Caco-2 (cell line): Measurements from ENCODE around the gene SIAH3. TPM values are rescaled to one million over a fixed set of nuclear protein-coding genes. Genes with fewer than 3 reads are reported as not detected.

Experiments
- BruUV-seq: library from RNA; stranded (reverse); fragments of 400-500 nt; replicated peaks from 2 replicates; lab custom pipeline; 2021; lab: Mats Ljungman, UMichigan
- CTCF ChIA-PET: fragments of 300-600 bp; sonication (Branson Sonifier 250); formaldehyde crosslinking; loops from one replicate; lab custom pipeline; 2022; ENCODE audit warnings: antibody characterized with exemption; lab: Charles Lee
- POLR2A ChIA-PET: fragments of 300-600 bp; sonication (Branson Sonifier 250); formaldehyde crosslinking; loops from one replicate; lab custom pipeline; 2022; ENCODE audit warnings: antibody characterized with exemption; lab: Charles Lee
- DNase-seq, 2 experiments: peaks; one replicate each; pipeline versions ENCODE4 v3.0.0 to v3.0.0-alpha.2; 2020 to 2022
- H3K27me3 ChIP-seq: replicated peaks from 2 replicates; pipeline ENCODE4 v1.6.0; 2011; ENCODE audit warnings: low read length; ENCODE audit not compliant: control insufficient read depth, insufficient read depth
- H3K36me3 ChIP-seq: 2 replicates; pipeline ENCODE4 v1.5.1; 2011; ENCODE audit warnings: low read length; ENCODE audit not compliant: control insufficient read depth, insufficient read depth
- H3K4me1 ChIP-seq: fragments of 250-450 bp; sonication (Bioruptor Pico); 2 replicates; pipeline ENCODE4 v1.5.1; 2020; ENCODE audit warnings: mild to moderate bottlenecking
- H3K4me3 ChIP-seq: 2 replicates; pipeline ENCODE4 v1.5.1; 2011; ENCODE audit warnings: low read depth, mild to moderate bottlenecking, control low read depth, low read length
- H3K9me3 ChIP-seq: fragments of 250-450 bp; sonication (Bioruptor Pico); 2 replicates; pipeline ENCODE4 v1.5.1; 2020; ENCODE audit warnings: mild to moderate bottlenecking, moderate library complexity
- H3K27ac Mint-ChIP-seq: one replicate; pipeline ENCODE4 v1.8.0; 2022; ENCODE audit warnings: mixed read lengths; ENCODE audit not compliant: unreplicated experiment
- H3K27me3 Mint-ChIP-seq: one replicate; pipeline ENCODE4 v1.8.0; 2022; ENCODE audit warnings: mixed read lengths; ENCODE audit not compliant: insufficient read depth, unreplicated experiment
- H3K36me3 Mint-ChIP-seq: one replicate; pipeline ENCODE4 v1.8.0; 2022; ENCODE audit warnings: mild to moderate bottlenecking, mixed read lengths; ENCODE audit not compliant: insufficient read depth, unreplicated experiment
- H3K4me1 Mint-ChIP-seq: one replicate; pipeline ENCODE4 v1.8.0; 2022; ENCODE audit warnings: low read depth, mixed read lengths; ENCODE audit not compliant: unreplicated experiment
- H3K4me3 Mint-ChIP-seq: one replicate; pipeline ENCODE4 v1.8.0; 2022; ENCODE audit warnings: mild to moderate bottlenecking, moderate library complexity, mixed read lengths; ENCODE audit not compliant: unreplicated experiment
- H3K9me3 Mint-ChIP-seq: one replicate; pipeline ENCODE4 v1.8.0; 2022; ENCODE audit warnings: mixed read lengths; ENCODE audit not compliant: unreplicated experiment
- intact Hi-C: fragments of 100-400 bp; cut with micrococcal nuclease; formaldehyde crosslinking; loops from one replicate; pipeline ENCODE4 v1.10.0; 2022; ENCODE audit not compliant: unreplicated experiment
- total RNA-seq: library from RNA; stranded (reverse); gene quantifications from 2 replicates; pipeline ENCODE4 v1.2.3, GENCODE V29; 2022
- TF ChIP-seq, protein P1 (sequence below), 2 experiments: fragments of 200-600 bp in 1 of 2; IDR thresholded peaks; 1 replicate in 1 of 2; 2 replicates in 1 of 2; pipeline versions ENCODE4 v1.5.1 to v1.8.0; 2011 to 2022; ENCODE audit warnings: antibody characterized with exemption in 1 of 2, control low read depth in 1 of 2, inconsistent platforms in 1 of 2, low read depth in 1 of 2, low read length in 1 of 2, mild to moderate bottlenecking in 1 of 2, moderate library complexity in 1 of 2; ENCODE audit not compliant: insufficient read depth in 1 of 2, severe bottlenecking in 1 of 2, unreplicated experiment in 1 of 2

SIAH3 gene
- total RNA-seq, 1 experiment from 2014 or later: not detected

DNA sequence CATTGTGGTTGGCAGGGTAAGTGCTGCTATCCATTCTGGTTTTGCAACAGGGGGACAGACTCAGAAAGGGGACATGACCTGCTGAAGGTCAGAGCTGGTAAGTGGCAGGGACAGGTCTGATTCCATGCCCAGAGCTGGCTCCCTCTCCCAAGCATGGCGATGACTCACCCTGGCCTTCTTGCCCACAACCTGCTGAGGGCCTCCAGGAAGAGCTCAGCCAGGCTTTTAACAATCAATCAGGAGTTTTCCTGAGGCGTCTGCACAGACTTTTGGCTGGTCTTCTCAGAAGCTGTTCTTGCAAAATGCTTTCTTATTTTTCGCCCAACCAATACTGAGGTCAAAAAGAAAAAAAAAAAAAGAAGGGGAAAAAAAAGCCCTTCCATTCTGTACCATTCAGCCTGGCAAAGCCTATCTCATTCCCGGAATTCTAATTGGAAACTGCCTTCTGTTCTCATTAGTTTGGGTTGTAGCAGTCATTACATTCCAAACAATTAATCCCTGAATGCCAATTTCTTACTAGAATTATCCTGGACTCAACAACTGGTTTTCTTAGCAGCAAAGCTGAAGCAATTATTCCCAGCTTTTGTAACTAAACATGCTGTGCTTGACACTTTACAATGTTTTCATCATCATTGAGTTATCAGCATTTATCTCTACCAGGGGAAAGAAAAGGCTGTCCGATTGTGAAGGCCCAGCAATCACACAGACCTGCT lies 17.7 kb downstream of the SIAH3 start:
- Histone ChIP-seq H3K4me3 (no peak overlapping the region), H3K4me1 (no peaks in the 10 kb centered on the region), H3K36me3 (no peaks in the 10 kb centered on the region), H3K27me3 (no peaks in the 10 kb centered on the region), H3K9me3 (no peaks in the 10 kb centered on the region)
- DNase-seq: no peak
- Mint-ChIP-seq H3K9me3 (no peaks in the 10 kb centered on the region), H3K4me3 (no peak overlapping the region), H3K27me3 (peaks cover 17% of the 10 kb centered on the region), H3K36me3 (no peaks in the 10 kb centered on the region), H3K4me1 (no peaks in the 10 kb centered on the region), H3K27ac (no peak overlapping the region)
- POLR2A ChIA-PET: no interaction called here
- TF ChIP-seq, protein P1, sequence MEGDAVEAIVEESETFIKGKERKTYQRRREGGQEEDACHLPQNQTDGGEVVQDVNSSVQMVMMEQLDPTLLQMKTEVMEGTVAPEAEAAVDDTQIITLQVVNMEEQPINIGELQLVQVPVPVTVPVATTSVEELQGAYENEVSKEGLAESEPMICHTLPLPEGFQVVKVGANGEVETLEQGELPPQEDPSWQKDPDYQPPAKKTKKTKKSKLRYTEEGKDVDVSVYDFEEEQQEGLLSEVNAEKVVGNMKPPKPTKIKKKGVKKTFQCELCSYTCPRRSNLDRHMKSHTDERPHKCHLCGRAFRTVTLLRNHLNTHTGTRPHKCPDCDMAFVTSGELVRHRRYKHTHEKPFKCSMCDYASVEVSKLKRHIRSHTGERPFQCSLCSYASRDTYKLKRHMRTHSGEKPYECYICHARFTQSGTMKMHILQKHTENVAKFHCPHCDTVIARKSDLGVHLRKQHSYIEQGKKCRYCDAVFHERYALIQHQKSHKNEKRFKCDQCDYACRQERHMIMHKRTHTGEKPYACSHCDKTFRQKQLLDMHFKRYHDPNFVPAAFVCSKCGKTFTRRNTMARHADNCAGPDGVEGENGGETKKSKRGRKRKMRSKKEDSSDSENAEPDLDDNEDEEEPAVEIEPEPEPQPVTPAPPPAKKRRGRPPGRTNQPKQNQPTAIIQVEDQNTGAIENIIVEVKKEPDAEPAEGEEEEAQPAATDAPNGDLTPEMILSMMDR (IDR thresholded peaks at IDR 0.05; ENCODE audit: insufficient read depth in 1 of 2, low read depth in 1 of 2, low read length in 1 of 2, severe bottlenecking in 1 of 2, unreplicated experiment in 1 of 2): no peak
- CTCF ChIA-PET: interaction anchor here (0.6 kb wide), 1 partner anchor 300 kb away, joined by 3 read pairs; no protein-coding TSS in a partner anchor
- intact Hi-C loops: no loop called here
- BruUV-seq: no TSS peak

DNA sequence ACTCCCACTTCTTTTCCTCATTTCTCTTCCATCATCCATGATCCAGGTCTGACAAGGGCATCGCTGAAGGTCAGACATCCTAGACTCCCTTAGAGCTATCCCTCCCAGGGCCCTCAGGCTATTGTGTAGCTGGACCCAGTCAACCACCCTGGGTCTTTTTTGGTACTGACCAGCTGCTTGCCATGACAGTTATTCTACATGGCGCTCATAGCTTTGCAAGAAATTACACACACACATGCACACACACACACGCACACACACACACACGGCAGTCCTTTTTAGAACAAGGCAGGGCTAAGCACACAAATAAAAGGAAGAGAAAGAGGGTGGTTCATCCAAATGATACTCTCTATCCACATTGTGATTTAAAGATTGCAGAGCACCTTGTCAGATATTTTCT lies 18.3 kb downstream of the SIAH3 start:
- intact Hi-C loops: no loop called here
- POLR2A ChIA-PET: no interaction called here
- TF ChIP-seq, protein P1 (IDR thresholded peaks at IDR 0.05; ENCODE audit: insufficient read depth in 1 of 2, low read depth in 1 of 2, low read length in 1 of 2, severe bottlenecking in 1 of 2, unreplicated experiment in 1 of 2): no peak
- Histone ChIP-seq H3K9me3 (no peaks in the 10 kb centered on the region), H3K4me1 (no peaks in the 10 kb centered on the region), H3K36me3 (no peaks in the 10 kb centered on the region), H3K27me3 (no peaks in the 10 kb centered on the region), H3K4me3 (no peak overlapping the region)
- BruUV-seq: no TSS peak
- Mint-ChIP-seq H3K27ac (no peak overlapping the region), H3K4me1 (no peaks in the 10 kb centered on the region), H3K9me3 (no peaks in the 10 kb centered on the region), H3K4me3 (no peak overlapping the region), H3K27me3 (peaks cover 15% of the 10 kb centered on the region), H3K36me3 (no peaks in the 10 kb centered on the region)
- CTCF ChIA-PET: interaction anchor here (0.6 kb wide), 1 partner anchor 301 kb away, joined by 3 read pairs; no protein-coding TSS in a partner anchor
- DNase-seq: no peak

DNA sequence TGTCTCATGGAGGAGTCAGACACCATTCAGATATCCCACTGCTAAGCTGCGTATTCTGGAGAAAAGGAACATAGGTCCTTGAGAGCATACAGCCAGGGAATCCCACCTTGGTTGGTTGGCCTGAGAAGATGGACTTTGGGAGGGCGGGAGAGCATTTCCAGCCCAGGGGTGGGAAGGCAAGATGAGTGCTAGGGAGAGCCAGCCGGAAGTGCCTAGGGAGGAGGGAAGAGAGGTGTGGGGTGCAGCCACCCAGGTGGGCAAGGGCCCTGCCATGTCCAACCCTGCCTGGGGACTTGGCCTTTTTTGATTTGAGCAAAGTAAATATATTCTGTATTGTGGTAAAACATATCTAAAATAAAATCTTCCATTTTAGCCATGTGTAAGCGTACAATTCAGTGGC lies 19.7 kb downstream of the SIAH3 start:
- no peak for DNase-seq
- no peak overlapping the region for H3K4me3 ChIP-seq
- H3K4me1 ChIP-seq: no peaks in the 10 kb centered on the region
- CTCF ChIA-PET: no interaction called here
- Mint-ChIP-seq H3K4me1 (no peaks in the 10 kb centered on the region), H3K4me3 (no peak overlapping the region), H3K27me3 (peaks cover 9% of the 10 kb centered on the region), H3K36me3 (no peaks in the 10 kb centered on the region), H3K9me3 (no peaks in the 10 kb centered on the region), H3K27ac (no peak overlapping the region)
- no peaks in the 10 kb centered on the region for H3K9me3 ChIP-seq
- no TSS peak for BruUV-seq
- POLR2A ChIA-PET: no interaction called here
- intact Hi-C loops: no loop called here
- no peaks in the 10 kb centered on the region for H3K27me3 ChIP-seq
- no peaks in the 10 kb centered on the region for H3K36me3 ChIP-seq
- TF ChIP-seq, protein P1 (IDR thresholded peaks at IDR 0.05; ENCODE audit: insufficient read depth in 1 of 2, low read depth in 1 of 2, low read length in 1 of 2, severe bottlenecking in 1 of 2, unreplicated experiment in 1 of 2): no peak
